Loucy (cell line): ENCODE measurements around the gene ARMC8.

Experiments
- H2AFZ ChIP-seq: fragments of 200-600 bp; sonication (generic); 2 replicates; pipeline ENCODE4 v1.6.0; 2016; ENCODE audit warnings: antibody characterized with exemption, mild to moderate bottlenecking, low read length, moderate library complexity
- H3F3A ChIP-seq: fragments of 200-600 bp; 2 replicates; pipeline ENCODE4 v1.6.0; 2016; ENCODE audit warnings: antibody characterized with exemption, low read depth, mild to moderate bottlenecking
- H3K27me3 ChIP-seq: fragments of 200-600 bp; sonication (generic); 2 replicates; pipeline ENCODE4 v1.6.1; 2014; ENCODE audit warnings: low read length, mild to moderate bottlenecking; ENCODE audit not compliant: insufficient read depth, poor library complexity, severe bottlenecking
- H3K36me3 ChIP-seq: fragments of 200-600 bp; sonication (generic); 2 replicates; pipeline ENCODE4 v1.6.1; 2016; ENCODE audit warnings: low read length; ENCODE audit not compliant: insufficient read depth
- H3K4me1 ChIP-seq: fragments of 200-600 bp; sonication (generic); 2 replicates; pipeline ENCODE4 v1.5.1; 2014; ENCODE audit warnings: low read length, mild to moderate bottlenecking; ENCODE audit not compliant: insufficient read depth, poor library complexity, severe bottlenecking
- H3K4me2 ChIP-seq: fragments of 200-600 bp; sonication (generic); 2 replicates; pipeline ENCODE4 v1.6.0; 2014; ENCODE audit warnings: antibody characterized with exemption, low read length, low read depth, mild to moderate bottlenecking; ENCODE audit not compliant: poor library complexity, severe bottlenecking
- H3K4me3 ChIP-seq: fragments of 200-600 bp; sonication (generic); 2 replicates; pipeline ENCODE4 v1.5.1; 2014; ENCODE audit warnings: low read length, mild to moderate bottlenecking, mixed read lengths; ENCODE audit not compliant: poor library complexity, severe bottlenecking
- H3K79me2 ChIP-seq: fragments of 200-600 bp; sonication (generic); 2 replicates; pipeline ENCODE4 v1.6.1; 2014; ENCODE audit warnings: low read length; ENCODE audit not compliant: insufficient read depth
- H3K9ac ChIP-seq: fragments of 200-600 bp; sonication (generic); 2 replicates; pipeline ENCODE4 v1.6.0; 2014; ENCODE audit warnings: mild to moderate bottlenecking, low read depth, low read length, moderate library complexity; ENCODE audit not compliant: poor library complexity, severe bottlenecking
- H3K9me2 ChIP-seq: fragments of 200-600 bp; sonication (generic); replicated peaks from 2 replicates; pipeline ENCODE4 v1.6.1; 2016; ENCODE audit warnings: low read depth, low read length, mixed read lengths
- H3K9me3 ChIP-seq: fragments of 200-600 bp; sonication (generic); 2 replicates; pipeline ENCODE4 v1.6.1; 2014; ENCODE audit warnings: mild to moderate bottlenecking, antibody characterized with exemption, low read length, low read depth; ENCODE audit not compliant: insufficient read depth
- H4K20me1 ChIP-seq: fragments of 200-600 bp; sonication (generic); 2 replicates; pipeline ENCODE4 v1.6.0; 2014; ENCODE audit warnings: antibody characterized with exemption, low read length, mild to moderate bottlenecking; ENCODE audit not compliant: insufficient read depth, poor library complexity, severe bottlenecking
- CTCF ChIP-seq: fragments of 200-600 bp; sonication (generic); conservative IDR thresholded peaks from 2 replicates; pipeline ENCODE4 v1.5.1; 2014; ENCODE audit warnings: mild to moderate bottlenecking, antibody characterized with exemption, low read length
- EZH2phosphoT487 ChIP-seq: fragments of 200-600 bp; IDR thresholded peaks from 2 replicates; pipeline ENCODE4 v1.6.1; 2018; ENCODE audit warnings: antibody characterized with exemption, mild to moderate bottlenecking, moderate library complexity, borderline replicate concordance

ARMC8 gene

GRCh38 chr3:138200424-138200823, 13.3 kb downstream of the ARMC8 start:
- Histone ChIP-seq H3K9ac (peak overlapping the region; percentile 71), H2AFZ (no peak overlapping the region), H3K4me1 (peaks cover 67% of the 10 kb centered on the region), H3K4me2 (peak overlapping the region; percentile 78), H3K27me3 (no peaks in the 10 kb centered on the region), H3F3A (peaks cover 13% of the 10 kb centered on the region; the same call in 1 of the 2 replicates), H3K9me3 (no peaks in the 10 kb centered on the region), H3K4me3 (peak overlapping the region; percentile 65), H4K20me1 (peaks cover 45% of the 10 kb centered on the region), H3K79me2 (peaks cover 95% of the 10 kb centered on the region), H3K36me3 (peaks cover 3% of the 10 kb centered on the region; the same call in 1 of the 2 replicates), H3K9me2 (no peaks in the 10 kb centered on the region)
- TF ChIP-seq CTCF (no peak), EZH2phosphoT487 (no peak)

GRCh38 chr3:138202945-138203701, 16.0 kb downstream of the ARMC8 start:
- no peak for TF ChIP-seq EZH2phosphoT487
- H3K36me3 ChIP-seq = peaks cover 11% of the 10 kb centered on the region; the same call in 1 of the 2 replicates
- H3K9me3 ChIP-seq = no peaks in the 10 kb centered on the region
- peak overlapping the region; percentile 6 for H3K4me3 ChIP-seq
- peak overlapping the region; percentile 52 for H3K9ac ChIP-seq
- H3F3A ChIP-seq = peaks cover 11% of the 10 kb centered on the region; the same call in 1 of the 2 replicates
- H3K4me2 ChIP-seq = peak overlapping the region; percentile 54
- H3K9me2 ChIP-seq = no peaks in the 10 kb centered on the region
- peaks cover 40% of the 10 kb centered on the region for H4K20me1 ChIP-seq
- H2AFZ ChIP-seq = no peak overlapping the region
- no peaks in the 10 kb centered on the region for H3K27me3 ChIP-seq
- H3K79me2 ChIP-seq = peaks cover 96% of the 10 kb centered on the region
- peaks cover 59% of the 10 kb centered on the region for H3K4me1 ChIP-seq

GRCh38 chr3:138203938-138204337, 16.8 kb downstream of the ARMC8 start:
- H3K79me2 ChIP-seq = peaks cover 96% of the 10 kb centered on the region
- no peaks in the 10 kb centered on the region for H3K9me3 ChIP-seq
- peaks cover 11% of the 10 kb centered on the region; the same call in 1 of the 2 replicates for H3F3A ChIP-seq
- H3K9ac ChIP-seq = peak overlapping the region; percentile 52
- H4K20me1 ChIP-seq = peaks cover 46% of the 10 kb centered on the region
- TF ChIP-seq EZH2phosphoT487 = no peak
- no peak for TF ChIP-seq CTCF
- no peak overlapping the region for H2AFZ ChIP-seq
- H3K4me3 ChIP-seq = no peak overlapping the region
- H3K27me3 ChIP-seq = no peaks in the 10 kb centered on the region
- peaks cover 13% of the 10 kb centered on the region; the same call in 1 of the 2 replicates for H3K36me3 ChIP-seq
- H3K4me2 ChIP-seq = peak overlapping the region; percentile 54
- no peaks in the 10 kb centered on the region for H3K9me2 ChIP-seq
- H3K4me1 ChIP-seq = peaks cover 57% of the 10 kb centered on the region
